ENCODE results near the gene TGM6.
"Not testable (repeated sequence)": the region's sequence is repeated elsewhere in the genome, so short reads cannot be mapped to it uniquely, and the experiment has no call there.

Gene TGM6

GRCh38 chr20:2398449-2398848, 17.7 kb downstream of the TGM6 start:
- DNase-seq (ENCODE audit: low read depth), result no peak

- DNase-seq (ENCODE audit: low read depth), result no peak
These were observed 18.7 kb downstream of the TGM6 start for GRCh38 chr20:2399390-2399789.

GRCh38 chr20:2400290-2400689, 19.6 kb downstream of the TGM6 start:
- DNase-seq (ENCODE audit: low read depth), result no peak

GRCh38 chr20:2401527-2401926, 20.8 kb downstream of the TGM6 start:
- DNase-seq (ENCODE audit: low read depth), result no peak

- no peak for DNase-seq (ENCODE audit: low read depth)
These were observed 21.7 kb downstream of the TGM6 start for GRCh38 chr20:2402271-2402980.

GRCh38 chr20:2403291-2404052, 22.8 kb downstream of the TGM6 start:
- DNase-seq (ENCODE audit: low read depth), result no peak

GRCh38 chr20:2405693-2406065, 25.0 kb downstream of the TGM6 start:
- DNase-seq (ENCODE audit: low read depth), result no peak

GRCh38 chr20:2407355-2407754, 26.7 kb downstream of the TGM6 start:
- DNase-seq (ENCODE audit: low read depth), result not testable (repeated sequence)

GRCh38 chr20:2408111-2408510, 27.4 kb downstream of the TGM6 start:
- no peak for DNase-seq (ENCODE audit: low read depth)

GRCh38 chr20:2416541-2417212, 36.0 kb downstream of the TGM6 start:
- DNase-seq (ENCODE audit: low read depth), result no peak

GRCh38 chr20:2417213-2417541, 36.5 kb downstream of the TGM6 start:
- DNase-seq (ENCODE audit: low read depth), result no peak

- no peak for DNase-seq (ENCODE audit: low read depth)
These were observed 37.7 kb downstream of the TGM6 start for GRCh38 chr20:2418388-2418787.

- DNase-seq (ENCODE audit: low read depth), result no peak
These were observed 39.8 kb downstream of the TGM6 start for GRCh38 chr20:2420510-2420909.

- DNase-seq (ENCODE audit: low read depth), result no peak
These were observed 40.5 kb downstream of the TGM6 start for GRCh38 chr20:2421247-2421646.

- no peak for DNase-seq (ENCODE audit: low read depth)
These were observed 48.4 kb downstream of the TGM6 start for GRCh38 chr20:2429051-2429450.

GRCh38 chr20:2430538-2430937, 49.8 kb downstream of the TGM6 start:
- DNase-seq (ENCODE audit: low read depth), result no peak

GRCh38 chr20:2431185-2431584, 50.5 kb downstream of the TGM6 start:
- DNase-seq (ENCODE audit: low read depth), result no peak

- no peak for DNase-seq (ENCODE audit: low read depth)
These were observed 66.1 kb downstream of the TGM6 start for GRCh38 chr20:2446845-2447244.

- DNase-seq (ENCODE audit: low read depth), result no peak
These were observed 68.7 kb downstream of the TGM6 start for GRCh38 chr20:2449386-2449785.

GRCh38 chr20:2451422-2451821, 70.7 kb downstream of the TGM6 start:
- no peak for DNase-seq (ENCODE audit: low read depth)

GRCh38 chr20:2451939-2452732, 71.4 kb downstream of the TGM6 start:
- DNase-seq (ENCODE audit: low read depth), result peak; percentile 45

- DNase-seq (ENCODE audit: low read depth), result no peak
These were observed 73.1 kb downstream of the TGM6 start for GRCh38 chr20:2453792-2454191.

Measured in stimulated activated CD4-positive, alpha-beta T cell treated with anti-CD3 and anti-CD28 coated beads, Interleukin-2, amount 100 ng/mL, for 4 hours (primary cell).